Prostate gland (tissue), 2 donors: Measurements from ENCODE around the gene SLC24A3.

Source experiments
- POLR2A ChIP-seq: fragments of 450-650 bp; IDR thresholded peaks from one replicate; pipeline ENCODE4 v1.6.1; 2016; ENCODE audit warnings: antibody characterized with exemption, mild to moderate bottlenecking
- TF ChIP-seq, protein P1 (sequence below), 4 experiments: fragments of 200-600 bp in 2 of 4; fragments of 450-650 bp in 2 of 4; sonication (generic) in 2 of 4; IDR thresholded peaks; 1 replicate in 3 of 4; 2 replicates in 1 of 4; pipeline ENCODE4 v1.5.1; 2016 to 2019; ENCODE audit warnings: antibody characterized with exemption in 4 of 4, mild to moderate bottlenecking in 2 of 4, moderate library complexity in 2 of 4

DNA sequence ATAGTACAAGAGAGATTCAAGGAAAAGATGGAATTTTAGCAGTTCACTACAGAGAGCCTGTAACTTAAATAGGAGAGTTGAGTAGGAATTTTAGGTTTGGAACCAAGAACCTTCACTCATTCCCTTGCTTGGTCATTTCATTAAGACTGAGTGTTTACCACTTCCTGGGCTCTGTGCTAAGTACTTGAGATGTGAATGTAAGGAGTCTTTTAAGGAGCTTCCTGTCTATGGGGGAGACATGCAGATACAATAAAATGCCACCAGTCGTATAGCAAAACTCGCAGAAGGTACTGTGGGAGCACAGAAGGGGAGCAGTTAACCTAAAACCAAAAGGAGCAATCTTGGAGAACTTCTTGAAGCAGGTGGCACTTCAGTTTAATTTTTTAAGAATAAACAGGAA, 204.2 kb downstream of the SLC24A3 start:
- TF ChIP-seq, protein P1, sequence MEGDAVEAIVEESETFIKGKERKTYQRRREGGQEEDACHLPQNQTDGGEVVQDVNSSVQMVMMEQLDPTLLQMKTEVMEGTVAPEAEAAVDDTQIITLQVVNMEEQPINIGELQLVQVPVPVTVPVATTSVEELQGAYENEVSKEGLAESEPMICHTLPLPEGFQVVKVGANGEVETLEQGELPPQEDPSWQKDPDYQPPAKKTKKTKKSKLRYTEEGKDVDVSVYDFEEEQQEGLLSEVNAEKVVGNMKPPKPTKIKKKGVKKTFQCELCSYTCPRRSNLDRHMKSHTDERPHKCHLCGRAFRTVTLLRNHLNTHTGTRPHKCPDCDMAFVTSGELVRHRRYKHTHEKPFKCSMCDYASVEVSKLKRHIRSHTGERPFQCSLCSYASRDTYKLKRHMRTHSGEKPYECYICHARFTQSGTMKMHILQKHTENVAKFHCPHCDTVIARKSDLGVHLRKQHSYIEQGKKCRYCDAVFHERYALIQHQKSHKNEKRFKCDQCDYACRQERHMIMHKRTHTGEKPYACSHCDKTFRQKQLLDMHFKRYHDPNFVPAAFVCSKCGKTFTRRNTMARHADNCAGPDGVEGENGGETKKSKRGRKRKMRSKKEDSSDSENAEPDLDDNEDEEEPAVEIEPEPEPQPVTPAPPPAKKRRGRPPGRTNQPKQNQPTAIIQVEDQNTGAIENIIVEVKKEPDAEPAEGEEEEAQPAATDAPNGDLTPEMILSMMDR (IDR thresholded peaks at IDR 0.05), result no peak
- TF ChIP-seq POLR2A, result no peak
